PC-3 (cell line): ENCODE measurements around the gene WDR6. TPM values are rescaled to one million over a fixed set of nuclear protein-coding genes. Genes with fewer than 3 reads are reported as not detected.

ENCODE experiments used
- ATAC-seq: fragments of 200-7000 bp; cut with Tn5 transposase; 2 replicates; pipeline ENCODE4 v1.9.1; 2020; ENCODE audit warnings: mild to moderate bottlenecking, moderate library complexity
- BruUV-seq: library from RNA; stranded (reverse); fragments of 400-500 nt; replicated peaks from 2 replicates; lab custom pipeline; 2021; lab: Mats Ljungman, UMichigan
- CTCF ChIA-PET: fragments of 300-600 bp; sonication (Branson Sonifier 250); formaldehyde crosslinking; loops from one replicate; lab custom pipeline; 2022; ENCODE audit warnings: antibody characterized with exemption; lab: Charles Lee
- POLR2A ChIA-PET: fragments of 300-600 bp; sonication (Branson Sonifier 250); formaldehyde crosslinking; loops from one replicate; lab custom pipeline; 2022; ENCODE audit warnings: antibody characterized with exemption; ENCODE audit not compliant: unreplicated experiment; lab: Charles Lee
- DNase-seq: peaks from one replicate; pipeline ENCODE4 v3.0.0-alpha.2; 2015
- H2AFZ ChIP-seq: fragments of 300-600 bp; sonication (generic); 2 replicates; pipeline ENCODE4 v1.6.0; 2016; ENCODE audit warnings: antibody characterized with exemption, low read length
- H3F3A ChIP-seq: fragments of 300-600 bp; sonication (generic); one replicate; pipeline ENCODE4 v1.6.0; 2017; ENCODE audit warnings: antibody characterized with exemption, low read length, control low read depth, mild to moderate bottlenecking; ENCODE audit not compliant: unreplicated experiment
- H3K27ac ChIP-seq: fragments of 300-600 bp; sonication (generic); 2 replicates; pipeline ENCODE4 v1.5.1; 2016; ENCODE audit warnings: mild to moderate bottlenecking, low read length
- H3K27me3 ChIP-seq: fragments of 300-600 bp; sonication (generic); 2 replicates; pipeline ENCODE4 v1.6.1; 2016; ENCODE audit warnings: low read length, mixed read lengths
- H3K36me3 ChIP-seq: fragments of 300-600 bp; sonication (generic); 2 replicates; pipeline ENCODE4 v1.6.1; 2016; ENCODE audit warnings: low read depth, mixed run types, low read length, mixed read lengths
- H3K4me1 ChIP-seq: fragments of 300-600 bp; sonication (generic); 2 replicates; pipeline ENCODE4 v1.5.1; 2016; ENCODE audit warnings: low read length; ENCODE audit not compliant: insufficient read depth
- H3K4me2 ChIP-seq: fragments of 300-600 bp; sonication (generic); 2 replicates; pipeline ENCODE4 v1.6.0; 2016; ENCODE audit warnings: low read length
- H3K4me3 ChIP-seq: fragments of 300-600 bp; sonication (generic); 2 replicates; pipeline ENCODE4 v1.5.1; 2016; ENCODE audit warnings: mild to moderate bottlenecking, low read length, mixed read lengths
- H3K79me2 ChIP-seq: fragments of 300-600 bp; sonication (generic); 2 replicates; pipeline ENCODE4 v1.6.1; 2017; ENCODE audit warnings: low read length, mixed read lengths
- H3K9ac ChIP-seq: fragments of 300-600 bp; sonication (generic); 2 replicates; pipeline ENCODE4 v1.6.0; 2016; ENCODE audit warnings: mild to moderate bottlenecking, low read length
- H3K9me2 ChIP-seq: fragments of 300-600 bp; sonication (generic); replicated peaks from 2 replicates; pipeline ENCODE4 v1.6.1; 2016; ENCODE audit warnings: mixed run types, low read length, mixed read lengths
- H3K9me3 ChIP-seq: fragments of 300-600 bp; sonication (generic); 2 replicates; pipeline ENCODE4 v1.6.1; 2016; ENCODE audit warnings: low read length, mixed read lengths
- H4K20me1 ChIP-seq: fragments of 300-600 bp; sonication (generic); 2 replicates; pipeline ENCODE4 v1.6.1; 2016; ENCODE audit warnings: low read length, mixed read lengths
- EZH2 ChIP-seq: fragments of 300-600 bp; sonication (generic); IDR thresholded peaks from one replicate; pipeline ENCODE4 v1.6.1; 2017; ENCODE audit warnings: antibody characterized with exemption, mild to moderate bottlenecking, low read length; ENCODE audit not compliant: unreplicated experiment
- EZH2phosphoT487 ChIP-seq: fragments of 300-600 bp; sonication (generic); IDR thresholded peaks from 2 replicates; pipeline ENCODE4 v1.6.1; 2018; ENCODE audit warnings: mild to moderate bottlenecking, antibody characterized with exemption, low read length, borderline replicate concordance
- intact Hi-C: fragments of 100-400 bp; cut with micrococcal nuclease; formaldehyde crosslinking; loops from 2 replicates; pipeline ENCODE4 v1.9.0; 2023
- total RNA-seq: library from RNA; depleted of rRNA; stranded (reverse); fragments of >200 nt; gene quantifications from 2 replicates; pipeline ENCODE4 v1.2.3, GENCODE V29; 2014
- TF ChIP-seq, protein P1 (sequence below): fragments of 300-600 bp; sonication (generic); conservative IDR thresholded peaks from 2 replicates; pipeline ENCODE4 v1.5.1; 2017; ENCODE audit warnings: antibody characterized with exemption, low read depth, mild to moderate bottlenecking, low read length

WDR6 gene
- total RNA-seq, 1 experiment from 2014 or later: 92.7 TPM

DNA sequence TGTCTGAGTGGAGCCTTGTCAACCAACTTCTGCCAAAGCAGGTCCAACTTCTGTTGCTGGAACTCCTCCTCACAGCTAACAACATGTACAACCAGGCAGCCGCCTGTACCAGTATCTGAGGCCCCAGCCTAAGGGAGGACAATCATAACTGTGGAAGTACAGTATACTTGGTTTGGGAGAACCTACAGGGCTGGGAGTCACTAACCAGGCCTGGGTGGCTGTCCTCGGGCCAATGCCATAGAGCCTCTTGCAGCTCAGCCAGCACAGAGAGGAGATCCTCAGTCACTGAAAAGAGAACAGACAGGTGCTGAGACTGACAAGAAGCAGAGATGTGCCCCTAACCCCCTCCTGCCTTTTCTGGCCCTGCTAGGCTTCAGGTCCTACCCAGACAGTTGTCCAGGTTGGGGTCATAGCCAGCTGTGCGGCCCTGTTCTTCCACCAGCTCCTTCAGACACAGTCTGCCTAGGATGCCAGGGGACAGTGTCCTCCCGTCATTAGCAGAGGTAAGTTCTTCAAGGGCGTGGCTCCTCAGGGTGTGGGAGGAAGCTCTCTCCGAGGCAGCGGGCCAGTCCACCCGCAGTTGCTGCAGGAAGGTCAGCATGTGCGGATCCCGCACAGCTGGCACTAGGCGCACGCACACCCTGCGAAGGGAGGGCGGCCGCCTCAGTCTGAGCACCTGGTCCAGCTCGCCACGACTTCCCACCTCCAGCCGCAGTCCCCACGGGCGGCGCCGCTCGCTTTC lies 10.2 kb downstream of the WDR6 start:
- BruUV-seq: no TSS peak
- Histone ChIP-seq H2AFZ (peak overlapping the region; percentile 86), H3K9me3 (no peaks in the 10 kb centered on the region), H3K9ac (peak overlapping the region; percentile 96), H3K4me3 (peak overlapping the region; percentile 94), H3K27me3 (no peaks in the 10 kb centered on the region), H3F3A (no peaks in the 10 kb centered on the region), H3K4me1 (peaks cover 22% of the 10 kb centered on the region; the same call in 1 of the 2 replicates), H3K27ac (peak overlapping the region; percentile 56), H3K9me2 (no peaks in the 10 kb centered on the region), H3K79me2 (peaks cover 42% of the 10 kb centered on the region), H3K36me3 (peaks cover 21% of the 10 kb centered on the region), H3K4me2 (peak overlapping the region; percentile 99), H4K20me1 (peaks cover 7% of the 10 kb centered on the region)
- ATAC-seq (peak; percentile 4), DNase-seq (peak; percentile 59)
- CTCF ChIA-PET: interaction anchor here (0.6 to 1.9 kb wide), 3 partner anchors 10 to 30 kb away, joined by 3 to 14 read pairs (median 4); partner anchors contain the start of gene WDR6
- intact Hi-C loops: no loop called here
- TF ChIP-seq EZH2 (no peak), EZH2phosphoT487 (no peak)
- TF ChIP-seq, protein P1, sequence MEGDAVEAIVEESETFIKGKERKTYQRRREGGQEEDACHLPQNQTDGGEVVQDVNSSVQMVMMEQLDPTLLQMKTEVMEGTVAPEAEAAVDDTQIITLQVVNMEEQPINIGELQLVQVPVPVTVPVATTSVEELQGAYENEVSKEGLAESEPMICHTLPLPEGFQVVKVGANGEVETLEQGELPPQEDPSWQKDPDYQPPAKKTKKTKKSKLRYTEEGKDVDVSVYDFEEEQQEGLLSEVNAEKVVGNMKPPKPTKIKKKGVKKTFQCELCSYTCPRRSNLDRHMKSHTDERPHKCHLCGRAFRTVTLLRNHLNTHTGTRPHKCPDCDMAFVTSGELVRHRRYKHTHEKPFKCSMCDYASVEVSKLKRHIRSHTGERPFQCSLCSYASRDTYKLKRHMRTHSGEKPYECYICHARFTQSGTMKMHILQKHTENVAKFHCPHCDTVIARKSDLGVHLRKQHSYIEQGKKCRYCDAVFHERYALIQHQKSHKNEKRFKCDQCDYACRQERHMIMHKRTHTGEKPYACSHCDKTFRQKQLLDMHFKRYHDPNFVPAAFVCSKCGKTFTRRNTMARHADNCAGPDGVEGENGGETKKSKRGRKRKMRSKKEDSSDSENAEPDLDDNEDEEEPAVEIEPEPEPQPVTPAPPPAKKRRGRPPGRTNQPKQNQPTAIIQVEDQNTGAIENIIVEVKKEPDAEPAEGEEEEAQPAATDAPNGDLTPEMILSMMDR: no peak
- POLR2A ChIA-PET: interaction anchor here (0.5 to 1.0 kb wide), 5 partner anchors 10 to 382 kb away, joined by 3 to 5 read pairs (median 3); partner anchors contain the start of genes ARIH2, SLC26A6 and WDR6

GRCh38 chr3:49017971-49018706 lies 10.9 kb downstream of the WDR6 start, which contains the start of gene DALRD3:
DALRD3 (minus strand) TSS chr3:49018580; CDS start chr3:49018564, 16 bp downstream.
- peaks cover 23% of the 10 kb centered on the region; the same call in 1 of the 2 replicates for H3K4me1 ChIP-seq
- peak within 1 kb of the TSS; percentile 96 for H3K9ac ChIP-seq
- intact Hi-C loops: no loop called here
- H2AFZ ChIP-seq: peak within 1 kb of the TSS; percentile 86
- H3K27me3 ChIP-seq: no peaks in the 10 kb centered on the region
- DNase-seq (peak; percentile 78), ATAC-seq (peak; percentile 37)
- H3K4me2 ChIP-seq: peak within 1 kb of the TSS; percentile 99
- TF ChIP-seq EZH2 (no peak), EZH2phosphoT487 (no peak)
- TF ChIP-seq, protein P1: no peak
- no peaks in the 10 kb centered on the region for H3F3A ChIP-seq
- peaks cover 42% of the 10 kb centered on the region for H3K79me2 ChIP-seq
- H3K9me3 ChIP-seq: no peaks in the 10 kb centered on the region
- H3K36me3 ChIP-seq: peaks cover 17% of the 10 kb centered on the region
- H4K20me1 ChIP-seq: peaks cover 6% of the 10 kb centered on the region
- H3K4me3 ChIP-seq: peak within 1 kb of the TSS; percentile 94
- H3K9me2 ChIP-seq: no peaks in the 10 kb centered on the region
- H3K27ac ChIP-seq: peak within 1 kb of the TSS; percentile 56
- no TSS peak for BruUV-seq
- POLR2A ChIA-PET: interaction anchor here (0.5 to 1.0 kb wide), 5 partner anchors 10 to 383 kb away, joined by 3 to 5 read pairs (median 3); partner anchors contain the start of genes ARIH2, SLC26A6 and WDR6
- CTCF ChIA-PET: interaction anchor here (1.5 to 1.9 kb wide), 2 partner anchors 11 to 30 kb away, joined by 4 to 14 read pairs; partner anchors contain the start of gene WDR6
